Measurements from ENCODE around the gene TRHDE.
A peak's percentile ranks its signal among the peaks of the same experiment; 100 is the strongest.

Gene TRHDE

DNA sequence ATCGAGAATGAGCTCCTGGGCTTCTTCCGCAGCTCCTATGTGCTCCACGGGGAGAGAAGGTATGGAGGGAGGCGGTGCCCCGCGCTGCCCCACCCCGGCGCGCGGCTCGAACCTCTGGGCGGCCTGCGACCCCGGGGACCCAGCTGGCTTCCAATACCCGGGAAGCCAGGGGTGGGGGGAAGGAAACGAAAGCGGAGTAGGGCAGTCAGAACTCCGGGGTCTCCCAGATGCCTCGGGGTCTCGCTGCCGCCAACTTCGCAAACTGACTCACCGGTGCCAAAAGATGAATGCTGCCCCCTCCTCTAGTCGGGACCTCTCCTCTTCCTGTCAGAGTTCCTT, 1.3 kb downstream of the TRHDE start:
- DNase-seq (ENCODE audit: low spot score), result no peak

DNA sequence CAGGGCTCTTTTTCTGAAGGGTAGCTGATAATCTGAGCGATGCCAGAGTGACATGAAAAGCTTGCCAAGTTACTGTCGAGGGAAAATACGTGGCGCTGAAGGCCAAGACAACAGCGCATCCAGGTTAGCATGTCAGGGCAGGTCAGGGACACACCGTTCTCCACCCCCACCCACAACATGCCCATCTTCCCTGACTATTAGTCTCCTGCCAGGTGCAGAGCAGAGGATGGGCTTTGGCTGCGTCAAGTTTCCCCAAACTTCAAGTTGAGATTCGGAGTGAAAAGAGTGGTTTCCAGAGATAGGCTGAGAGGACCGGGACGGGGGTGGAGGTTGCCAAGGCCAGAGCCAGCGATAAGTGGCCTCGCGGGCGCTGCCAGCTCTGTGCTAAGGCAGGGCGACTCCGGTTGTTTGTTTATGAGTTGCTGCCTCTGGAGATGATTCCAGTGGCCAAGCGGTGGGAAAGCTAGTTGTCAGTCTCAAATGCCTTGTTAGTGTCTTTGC, 1.7 kb downstream of the TRHDE start:
- peak; percentile 58 for DNase-seq (ENCODE audit: low spot score)

DNA sequence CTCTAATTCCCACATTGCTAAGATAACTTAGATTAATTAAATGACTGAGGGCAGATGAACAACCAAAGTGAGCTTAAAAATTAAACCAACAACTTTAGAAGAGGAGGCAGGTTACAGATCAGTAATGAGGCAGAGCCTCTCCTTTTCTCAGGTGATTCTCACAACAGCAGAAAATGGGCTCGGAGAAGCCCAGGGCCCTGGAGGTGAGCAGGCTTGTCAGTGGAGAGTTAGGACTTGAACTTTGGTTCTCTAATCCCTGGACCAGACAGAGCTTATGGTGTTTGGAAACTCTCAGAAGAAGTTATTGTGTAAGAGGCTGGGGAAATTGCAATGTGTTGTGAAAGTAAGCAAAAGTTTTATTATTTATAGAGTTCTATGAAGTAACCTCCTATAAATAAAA, 2.8 kb downstream of the TRHDE start:
- peak; percentile 53 for DNase-seq (ENCODE audit: low spot score)

DNA sequence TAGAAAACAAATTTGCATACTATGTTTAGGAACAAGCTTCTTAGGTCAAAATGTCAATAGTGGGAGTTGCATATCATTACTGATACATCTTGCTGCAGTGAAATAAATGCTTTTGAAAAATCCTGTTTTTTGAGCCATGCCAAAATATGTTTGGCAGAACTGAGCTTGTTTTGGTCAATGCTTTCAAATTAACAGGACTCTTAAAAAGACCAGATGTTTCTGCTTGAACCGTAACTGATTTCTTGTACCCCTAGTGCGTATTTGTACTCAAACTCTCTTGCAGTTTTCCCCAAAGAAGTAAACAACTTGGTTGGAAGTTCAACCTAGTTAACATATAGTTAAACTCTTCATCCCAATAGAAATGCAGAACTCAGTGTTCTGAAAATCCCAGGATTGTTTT, 3.4 kb downstream of the TRHDE start:
- DNase-seq (ENCODE audit: low spot score), result peak; percentile 36

DNA sequence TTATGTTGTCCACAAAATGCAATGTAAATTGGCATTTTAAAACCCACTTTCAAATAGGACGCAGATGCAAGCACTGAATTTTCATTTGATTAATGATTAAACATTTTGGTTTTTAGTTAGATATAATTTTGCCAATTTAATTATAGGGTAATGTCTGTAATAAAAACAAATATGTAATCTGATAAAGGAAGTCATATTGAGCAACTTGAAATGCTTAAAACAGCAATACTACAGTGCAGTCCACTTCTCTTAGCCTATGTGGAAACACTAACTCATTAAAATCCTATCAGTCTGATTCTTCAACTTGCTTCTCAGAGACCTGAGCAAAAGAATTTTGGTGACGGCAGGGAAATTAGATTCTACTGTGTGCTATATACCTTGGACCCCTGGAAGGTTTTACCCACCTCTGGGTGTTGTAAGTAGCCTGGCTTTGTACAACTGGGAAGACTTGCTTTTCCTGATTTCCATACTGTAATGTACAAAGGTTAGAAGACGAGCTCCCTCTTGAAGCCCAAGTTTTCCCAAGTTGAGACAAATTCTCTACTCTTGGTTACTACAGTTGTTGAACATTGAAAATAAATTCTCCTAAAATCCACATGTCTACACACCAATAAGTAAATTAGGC, 4.1 kb downstream of the TRHDE start:
- peak; percentile 54 for DNase-seq (ENCODE audit: low spot score)

DNA sequence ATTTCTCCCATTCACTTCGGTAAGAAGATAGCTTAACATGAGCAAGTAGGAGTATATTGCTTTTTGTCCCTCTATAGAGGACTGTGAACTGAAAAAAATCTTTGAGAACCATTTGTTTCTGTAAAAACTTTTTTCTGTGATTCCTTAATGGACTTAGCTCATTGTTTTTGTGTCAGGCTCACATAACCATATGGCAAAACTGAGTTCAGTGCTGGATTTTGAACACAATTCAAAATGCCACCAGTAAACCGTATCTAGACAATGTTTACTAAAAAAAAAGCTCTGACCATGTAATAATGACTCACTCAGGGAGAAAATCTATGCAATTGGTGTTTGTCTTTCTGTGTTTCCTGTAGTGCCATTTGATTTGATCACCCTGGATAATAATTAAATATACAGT, 5.2 kb downstream of the TRHDE start:
- peak; percentile 82 for DNase-seq (ENCODE audit: low spot score)

DNA sequence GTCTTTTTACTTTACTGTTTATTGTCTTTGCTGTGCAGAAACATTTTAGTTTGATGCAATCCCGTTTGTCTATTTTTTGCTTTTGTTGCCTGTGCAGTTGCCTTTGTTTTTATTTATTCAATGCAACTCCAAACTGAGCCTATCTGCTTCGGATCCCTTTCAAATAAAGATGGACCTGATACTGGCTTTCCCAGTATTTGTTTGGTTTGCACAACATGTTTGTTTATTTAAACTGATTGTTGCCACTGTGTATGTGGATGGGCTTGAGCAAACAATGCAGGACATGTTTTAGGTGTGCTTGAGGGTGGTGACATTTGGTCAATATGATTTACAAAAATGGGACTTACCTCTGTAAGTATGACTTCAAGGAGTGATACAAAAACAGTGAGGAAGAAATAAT, 6.7 kb downstream of the TRHDE start:
- peak; percentile 20 for DNase-seq (ENCODE audit: low spot score)

DNA sequence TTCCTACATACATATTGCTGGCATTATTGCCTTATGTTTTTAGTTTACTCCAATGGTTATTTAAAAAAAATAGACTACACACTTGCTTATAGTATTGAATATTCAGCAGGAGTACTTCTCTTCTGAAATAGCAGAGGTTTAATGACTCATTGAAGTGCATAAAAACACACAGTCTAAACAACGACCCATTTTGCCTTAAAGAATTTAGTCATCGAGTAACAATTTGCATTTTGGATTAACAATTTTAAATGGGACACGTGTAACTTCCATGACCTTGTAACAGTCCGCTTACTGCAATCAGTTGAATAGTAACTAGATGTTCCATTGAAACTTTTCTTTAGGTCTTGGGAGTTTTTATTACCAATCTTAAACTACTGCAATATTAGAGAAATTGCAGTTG, 9.0 kb downstream of the TRHDE start:
- peak; percentile 17 for DNase-seq (ENCODE audit: low spot score)

DNA sequence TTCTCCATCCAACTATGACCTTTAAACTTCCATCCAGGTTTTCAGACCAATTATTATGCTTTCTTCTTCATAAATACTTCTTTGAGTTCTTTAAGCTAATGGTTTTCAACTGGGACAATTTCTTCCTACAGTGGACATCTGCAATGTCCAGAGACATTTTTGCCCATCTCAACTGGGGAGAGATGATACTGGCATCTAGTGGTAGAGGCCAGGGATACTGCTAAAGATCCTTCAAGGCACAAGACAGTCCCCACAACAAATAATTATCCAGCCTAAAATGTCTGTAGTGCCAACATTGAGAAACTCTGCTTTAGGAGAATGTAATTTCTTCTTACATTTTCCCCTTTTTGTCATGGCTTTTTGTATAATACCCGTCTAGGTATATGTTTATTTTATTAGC, 10.6 kb downstream of the TRHDE start:
- DNase-seq (ENCODE audit: low spot score), result peak; percentile 62

DNA sequence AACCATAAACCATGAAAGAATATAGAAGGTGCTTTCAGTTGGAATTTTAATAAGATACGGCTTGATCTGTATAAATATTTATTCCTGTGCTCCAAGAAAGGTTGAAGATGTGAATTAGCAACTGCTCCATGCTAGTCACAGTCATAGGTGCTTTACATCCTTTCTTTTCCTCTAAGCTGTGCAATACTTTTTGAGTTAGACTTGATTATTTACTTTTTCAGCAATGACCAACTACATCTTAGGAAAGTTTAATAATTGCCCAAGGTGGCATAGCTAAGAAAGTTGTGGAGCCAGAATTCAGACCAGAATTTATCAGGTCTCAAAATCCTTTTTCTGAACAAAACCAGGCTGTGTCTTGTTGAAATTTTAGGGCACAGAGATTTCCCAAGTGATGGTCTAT, 13.7 kb downstream of the TRHDE start:
- no peak for DNase-seq (ENCODE audit: low spot score)

DNA sequence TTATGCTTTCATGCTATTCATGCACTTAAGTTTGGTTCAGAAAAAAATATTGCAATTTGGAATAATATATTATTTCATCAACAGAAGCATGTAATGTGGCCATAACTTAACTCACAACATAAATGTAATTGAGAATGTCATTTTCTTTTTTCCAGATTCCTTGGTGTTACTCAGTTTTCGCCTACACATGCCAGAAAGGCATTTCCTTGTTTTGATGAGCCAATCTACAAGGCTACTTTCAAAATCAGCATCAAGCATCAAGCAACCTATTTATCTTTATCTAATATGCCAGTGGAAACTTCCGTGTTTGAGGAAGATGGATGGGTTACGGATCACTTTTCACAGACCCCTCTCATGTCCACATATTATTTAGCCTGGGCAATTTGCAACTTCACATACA, 14.4 kb downstream of the TRHDE start:
- DNase-seq (ENCODE audit: low spot score), result no peak

DNA sequence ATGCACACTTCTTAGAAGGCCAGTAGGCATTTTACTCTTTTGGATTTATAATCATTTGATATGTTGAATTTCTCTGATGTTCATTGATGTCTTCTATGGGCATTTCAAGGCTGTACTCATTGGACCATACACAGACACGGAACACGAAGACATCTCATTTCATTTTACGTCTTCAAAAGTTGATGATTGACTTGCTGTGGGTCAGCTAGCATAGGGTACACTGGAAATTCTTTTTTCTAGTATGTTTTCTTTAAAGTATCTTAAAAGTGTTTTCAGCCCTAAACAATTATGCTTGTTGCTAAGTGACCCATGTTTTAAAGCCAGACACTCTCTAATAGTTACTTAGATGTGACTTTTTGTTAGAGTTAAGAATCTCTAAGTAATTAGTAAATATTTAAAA, 16.3 kb downstream of the TRHDE start:
- DNase-seq (ENCODE audit: low spot score), result no peak

DNA sequence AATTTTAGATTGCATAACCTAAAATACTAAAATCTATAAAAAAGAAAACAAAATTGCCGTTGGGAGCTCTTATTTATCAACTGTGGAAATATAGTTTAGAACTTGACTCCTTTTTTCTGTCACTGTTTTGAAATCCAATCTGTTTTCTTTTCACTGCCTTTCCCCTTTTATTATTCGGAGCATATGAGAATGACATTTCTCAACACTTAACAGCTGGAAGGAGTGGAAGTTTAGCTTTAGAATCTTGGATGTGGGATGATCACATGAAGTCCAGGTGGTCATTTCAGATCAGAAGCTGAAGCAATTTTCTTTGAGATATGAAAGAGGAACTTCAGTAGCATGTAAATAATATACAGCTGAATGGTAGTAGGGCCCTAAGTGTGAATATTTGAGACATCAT, 16.7 kb downstream of the TRHDE start:
- DNase-seq (ENCODE audit: low spot score), result no peak

DNA sequence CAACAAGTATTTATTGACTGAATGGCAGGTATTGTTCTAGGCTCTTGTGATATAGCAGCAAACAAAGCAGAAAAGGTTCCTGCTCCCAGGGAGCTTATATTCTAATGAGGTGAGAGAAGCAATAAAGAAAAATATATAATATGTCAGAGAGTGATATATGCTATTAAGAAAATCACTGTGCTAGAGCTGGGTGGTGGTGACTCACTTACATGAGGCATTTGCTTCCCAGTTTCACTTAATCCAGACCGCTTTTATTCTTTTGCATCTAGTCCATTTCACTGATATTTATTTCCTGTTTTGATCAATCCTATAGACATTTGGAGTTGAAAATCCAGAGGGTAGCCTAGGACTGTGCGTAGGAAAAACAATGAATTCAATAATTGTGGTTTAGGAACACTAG, 17.5 kb downstream of the TRHDE start:
- no peak for DNase-seq (ENCODE audit: low spot score)

DNA sequence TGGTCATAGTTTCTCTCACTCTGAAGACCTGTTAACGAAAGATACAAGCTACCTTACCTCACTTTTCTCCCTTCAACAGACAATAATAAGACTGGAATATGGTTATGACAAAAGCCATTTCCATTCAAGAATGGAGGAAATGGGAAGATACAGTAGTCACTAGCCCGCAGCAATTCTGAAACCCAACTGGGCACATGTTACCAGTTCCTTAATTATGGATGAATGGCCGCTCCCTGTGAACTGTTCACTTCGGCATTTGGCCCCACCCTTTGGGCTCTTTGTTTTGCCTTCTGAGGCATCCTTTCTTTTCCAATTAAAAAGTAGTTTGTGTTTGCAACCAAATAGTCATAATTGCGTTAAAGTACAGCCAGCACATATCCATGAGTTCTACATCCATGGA, 19.0 kb downstream of the TRHDE start:
- DNase-seq (ENCODE audit: low spot score), result no peak

DNA sequence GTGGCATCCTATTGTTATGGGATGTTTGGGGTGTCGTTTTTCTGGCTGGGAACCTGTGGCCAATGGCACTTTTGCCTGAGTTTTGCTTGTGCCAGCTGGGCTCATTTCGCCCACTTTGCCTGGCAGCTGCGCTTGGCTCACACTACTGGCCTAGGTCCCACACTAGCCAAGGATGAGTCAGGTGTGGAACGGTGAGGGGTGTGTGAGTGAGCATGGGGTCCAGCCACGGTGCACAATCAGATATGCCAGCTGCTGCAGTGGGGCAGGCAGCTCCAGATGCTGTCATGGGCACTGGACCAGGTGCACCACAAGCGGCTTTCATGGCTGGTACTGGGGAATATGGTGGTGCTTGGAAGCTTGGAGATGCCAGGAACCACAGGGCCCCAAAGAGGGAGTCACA, 21.5 kb downstream of the TRHDE start:
- no peak for DNase-seq (ENCODE audit: low spot score)

DNA sequence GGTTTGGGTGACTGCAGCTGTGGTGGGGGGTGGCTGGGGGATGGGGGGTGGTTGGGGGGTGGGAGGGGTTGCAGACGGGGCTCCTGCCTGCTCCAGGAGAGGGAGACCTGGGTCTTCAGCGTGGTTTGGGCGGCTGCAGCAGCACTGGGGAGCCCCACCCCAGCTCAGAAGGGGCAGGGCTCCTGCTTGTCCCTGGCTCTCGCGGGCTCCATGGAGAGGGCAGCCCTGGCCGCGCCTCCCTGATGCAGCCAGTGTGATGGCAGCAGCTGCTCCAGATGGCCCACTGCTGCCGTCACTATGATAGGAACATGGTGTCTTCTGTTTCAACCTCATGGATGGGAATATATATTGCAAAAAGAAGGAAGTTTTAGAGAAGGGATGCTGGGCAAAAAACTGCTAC, 22.9 kb downstream of the TRHDE start:
- no peak for DNase-seq (ENCODE audit: low spot score)

DNA sequence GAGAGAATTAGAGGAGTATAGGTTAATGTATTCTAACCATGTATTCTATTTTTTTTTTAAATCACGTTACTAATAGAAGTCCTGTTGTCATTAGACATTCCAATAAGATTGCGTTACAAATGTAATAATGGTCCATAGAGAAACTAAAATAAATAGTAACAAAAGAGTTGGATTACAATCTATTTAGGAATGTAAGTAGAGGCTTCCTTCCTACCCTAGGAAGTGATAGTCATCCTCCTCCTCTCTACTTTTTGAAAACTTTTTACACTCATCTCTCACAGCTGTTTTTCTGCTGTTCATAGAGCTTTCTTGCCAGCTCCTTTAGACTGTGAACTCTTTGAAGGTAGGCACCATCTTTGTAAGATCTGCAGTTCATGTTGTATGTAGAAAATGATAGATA, 23.6 kb downstream of the TRHDE start:
- no peak for DNase-seq (ENCODE audit: low spot score)

DNA sequence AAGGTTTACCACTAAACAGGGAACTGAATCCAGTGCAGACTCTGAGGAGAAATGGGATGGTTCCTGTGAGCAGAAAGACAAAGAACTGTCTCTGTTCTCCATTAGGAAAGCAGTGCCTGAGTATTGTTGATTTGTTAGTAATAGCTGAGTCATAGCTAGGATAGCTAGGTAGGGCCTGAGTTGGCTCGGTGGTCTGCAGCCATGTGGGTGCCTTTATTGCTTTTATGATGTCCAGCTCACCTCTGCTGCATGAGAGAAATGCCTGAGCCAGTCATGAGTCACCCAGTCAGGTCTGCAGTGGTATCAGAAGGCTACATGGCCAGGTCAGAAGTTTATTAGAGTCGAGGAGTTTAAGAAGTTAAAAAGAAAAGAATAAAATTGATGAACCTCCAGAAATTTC, 24.2 kb downstream of the TRHDE start:
- DNase-seq (ENCODE audit: low spot score), result no peak

DNA sequence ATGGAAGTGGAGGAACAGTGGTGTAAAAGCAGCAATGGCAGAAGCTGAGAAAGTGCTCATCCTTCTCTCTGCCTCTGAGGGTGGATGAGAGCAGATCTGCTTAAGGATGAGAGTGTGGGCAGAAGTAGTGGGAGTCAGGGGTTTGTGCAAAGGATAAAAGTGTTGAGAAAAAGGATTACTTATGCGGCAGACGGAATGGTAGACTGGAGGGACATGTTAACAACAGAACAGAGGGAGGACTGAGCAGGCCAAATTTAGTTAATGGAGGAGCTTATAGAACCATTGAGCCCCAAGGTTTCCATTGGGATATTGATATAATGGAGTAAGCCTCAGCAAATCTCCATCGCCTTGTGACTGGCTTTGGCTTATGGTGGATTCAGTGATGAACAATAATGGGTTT, 25.5 kb downstream of the TRHDE start:
- no peak for DNase-seq (ENCODE audit: low spot score)

DNA sequence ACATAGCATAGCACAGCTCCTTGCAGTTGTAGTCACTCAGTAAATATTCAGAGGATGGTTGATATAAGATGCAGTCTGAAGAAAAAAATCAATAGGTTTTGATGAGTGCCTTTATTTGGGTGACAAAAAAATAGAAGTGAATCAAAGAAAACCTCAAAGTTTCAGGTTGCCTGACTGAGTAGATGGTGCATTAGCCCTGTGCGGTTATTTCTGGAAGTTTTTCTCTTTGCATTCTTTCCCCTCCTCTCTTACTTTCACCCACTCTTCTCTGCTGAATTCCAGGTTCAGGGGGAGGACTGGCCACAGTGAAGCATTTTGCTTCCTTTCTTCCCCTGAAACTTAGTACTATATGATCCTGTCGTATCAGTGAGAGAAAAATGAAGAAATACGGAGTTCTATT, 28.6 kb downstream of the TRHDE start:
- DNase-seq (ENCODE audit: low spot score), result no peak

DNA sequence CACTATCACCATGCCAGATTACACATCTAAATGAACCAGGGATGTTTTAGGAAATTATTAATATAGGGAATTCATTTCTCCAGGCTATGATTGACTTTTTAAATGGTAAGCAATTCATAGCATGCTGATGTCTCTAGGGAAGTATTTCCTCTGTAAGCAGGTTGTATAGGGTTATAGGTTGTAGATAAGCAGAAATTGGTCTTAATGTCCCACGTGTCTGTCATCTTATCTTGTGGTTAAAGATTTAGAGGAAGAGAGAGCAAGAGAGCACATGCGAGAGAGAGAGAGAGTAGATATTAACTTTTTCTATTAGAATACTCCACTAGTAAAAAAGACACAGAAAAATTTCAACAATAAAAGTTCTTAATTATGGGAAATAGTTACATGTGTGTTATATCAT, 32.6 kb downstream of the TRHDE start:
- no peak for DNase-seq (ENCODE audit: low spot score)

DNA sequence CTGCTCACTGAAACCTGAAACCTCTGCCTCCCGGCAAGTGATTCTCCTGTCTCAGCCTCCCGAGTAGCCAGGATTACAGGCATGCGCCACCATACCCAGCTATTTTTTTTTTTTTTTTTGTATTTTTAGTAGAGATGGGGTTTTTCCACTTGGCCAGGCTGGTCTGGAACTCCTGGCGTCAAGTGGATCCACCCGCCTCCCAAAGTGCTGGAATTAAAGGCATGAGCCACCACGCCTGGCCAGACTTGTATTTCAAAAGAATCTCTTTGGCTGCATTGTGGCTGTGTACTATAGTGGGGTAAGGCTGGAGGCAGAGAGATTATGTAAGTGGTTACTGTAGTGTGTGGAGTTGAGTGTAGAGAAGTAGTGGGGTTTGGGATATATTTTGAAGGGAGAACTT, 35.1 kb downstream of the TRHDE start:
- no peak for DNase-seq (ENCODE audit: low spot score)

DNA sequence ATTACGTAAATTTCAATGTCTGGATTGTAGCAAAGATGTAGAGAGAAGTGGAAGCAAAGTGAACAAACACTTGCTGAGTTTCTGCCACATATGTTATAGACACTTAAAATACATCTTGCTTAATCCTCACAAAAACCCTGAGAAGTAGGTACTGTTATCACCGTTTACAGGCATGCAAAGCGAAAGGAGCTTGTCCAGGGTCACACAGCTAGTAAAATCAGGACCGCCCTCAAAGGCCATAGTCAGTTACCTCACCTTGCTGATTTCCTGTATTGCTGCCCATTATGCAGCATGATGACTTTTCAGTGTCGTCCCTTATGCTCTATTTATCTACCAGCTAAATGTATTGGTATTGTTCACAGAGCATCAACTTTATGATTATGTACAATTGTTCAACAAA, 39.8 kb downstream of the TRHDE start:
- no peak for DNase-seq (ENCODE audit: low spot score)

DNA sequence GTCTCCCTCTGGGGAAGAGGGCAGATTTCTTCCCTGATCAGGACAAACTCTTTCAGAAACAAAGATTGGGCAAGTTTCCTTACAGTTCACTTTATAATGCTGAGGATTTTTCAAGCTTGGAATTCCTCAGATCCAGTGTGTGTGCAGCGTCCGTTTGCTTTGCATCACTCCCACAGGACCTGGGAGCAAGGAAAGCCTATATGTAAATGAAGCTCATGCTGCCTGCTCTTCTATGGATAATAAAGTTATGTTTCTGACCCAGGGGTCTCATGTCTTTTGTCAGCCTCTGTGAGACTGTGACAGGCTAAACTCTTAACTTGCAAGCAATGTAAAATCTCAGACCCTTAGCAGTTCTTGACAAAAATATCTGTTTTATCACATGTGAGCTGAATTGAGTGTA, 41.6 kb downstream of the TRHDE start:
- DNase-seq (ENCODE audit: low spot score), result no peak

All from cerebellar cortex (tissue), 1 donor.